BLaER1 treated with 17β-estradiol and CSF1 and Interleukin-3, amounts not matched to agents 10 nM and 100 nM (cell line): ENCODE results near the gene PNN.
"Not testable (repeated sequence)": the region's sequence is repeated elsewhere in the genome, so short reads cannot be mapped to it uniquely, and the experiment has no call there.

Source experiments
- H3K27ac ChIP-seq, 11 experiments: shearing (Covaris generic); formaldehyde crosslinking; 2 replicates each; pipeline ENCODE4 v1.8.1; 2022
- H3K27me3 ChIP-seq, 11 experiments: shearing (Covaris generic); formaldehyde crosslinking; 2 replicates each; pipeline ENCODE4 v1.8.1; 2022
- H3K36me3 ChIP-seq, 11 experiments: shearing (Covaris generic); formaldehyde crosslinking; 2 replicates each; pipeline ENCODE4 v1.8.1; 2022
- H3K4me1 ChIP-seq, 10 experiments: shearing (Covaris generic); formaldehyde crosslinking; 2 replicates each; pipeline ENCODE4 v1.8.1; 2022
- H3K4me2 ChIP-seq, 11 experiments: shearing (Covaris generic); formaldehyde crosslinking; 2 replicates each; pipeline ENCODE4 v1.8.1; 2022
- H3K4me3 ChIP-seq, 10 experiments: shearing (Covaris generic); formaldehyde crosslinking; 2 replicates each; pipeline ENCODE4 v1.8.1; 2022
- H3K9ac ChIP-seq, 11 experiments: shearing (Covaris generic); formaldehyde crosslinking; 2 replicates each; pipeline ENCODE4 v1.8.1; 2022
- H3K9me3 ChIP-seq, 11 experiments: shearing (Covaris generic); formaldehyde crosslinking; replicated peaks in 1 of 11; 2 replicates each; pipeline ENCODE4 v1.8.1; 2022
- H4K20me1 ChIP-seq, 11 experiments: shearing (Covaris generic); formaldehyde crosslinking; 2 replicates each; pipeline ENCODE4 v1.8.1; 2022
- Cebpa-rat ChIP-seq, 11 experiments: shearing (Covaris generic); IDR thresholded peaks; 2 replicates each; pipeline ENCODE4 v1.8.1; 2022

Gene PNN

GRCh38 chr14:39176263-39177167 is 1.5 kb downstream of the PNN start:
- Histone ChIP-seq H3K4me3 (peak overlapping the region; percentile 75 to 100 (median 90)), H3K9me3 (no peaks in the 10 kb centered on the region), H3K27ac (peak overlapping the region; percentile 78 to 99 (median 98); a peak in 21 of 22 replicates), H3K4me2 (peak overlapping the region; percentile 64 to 90 (median 83)), H3K9ac (peak overlapping the region; percentile 93 to 100 (median 98)), H3K4me1 (peaks cover 28 to 64% (median 55%) of the 10 kb centered on the region in 10 experiments), H4K20me1 (peaks cover 19 to 63% (median 59%) of the 10 kb centered on the region in 11 experiments; a peak in 21 of 22 replicates), H3K27me3 (no peaks in the 10 kb centered on the region), H3K36me3 (peaks cover 53 to 60% (median 55%) of the 10 kb centered on the region in 11 experiments)
- no peak for TF ChIP-seq Cebpa-rat (IDR thresholded peaks at IDR 0.05)

DNA sequence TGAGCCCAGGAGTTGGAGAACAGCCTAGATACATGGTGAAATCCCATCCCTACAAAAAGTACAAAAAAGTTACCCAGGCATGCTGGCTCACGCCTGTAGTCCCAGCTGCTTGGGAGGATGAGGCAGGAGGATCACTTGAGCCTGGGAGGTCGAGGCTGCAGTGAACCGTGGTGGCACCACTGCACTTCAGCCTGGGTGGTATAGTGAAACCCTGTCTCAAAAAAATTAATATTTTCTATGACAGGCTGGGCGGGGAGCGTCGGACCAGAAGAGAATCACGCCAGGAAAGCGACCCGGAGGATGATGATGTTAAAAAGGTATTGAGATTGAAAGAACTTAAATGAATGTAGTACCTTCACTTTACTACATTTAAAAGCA is 2.1 kb downstream of the PNN start:
- H3K9ac ChIP-seq: peak overlapping the region; percentile 93 to 100 (median 98); a peak in 14 of 22 replicates
- H3K4me1 ChIP-seq: peaks cover 28 to 66% (median 55%) of the 10 kb centered on the region in 10 experiments
- H3K4me3 ChIP-seq: peak overlapping the region in 9 of 10 experiments; percentile 75 to 100 (median 92); a peak in 14 of 20 replicates
- H4K20me1 ChIP-seq: peaks cover 19 to 70% (median 66%) of the 10 kb centered on the region in 11 experiments; a peak in 21 of 22 replicates
- H3K27ac ChIP-seq: no peak overlapping the region
- H3K36me3 ChIP-seq: peaks cover 57 to 66% (median 62%) of the 10 kb centered on the region in 11 experiments
- peak overlapping the region; percentile 64 to 90 (median 83) for H3K4me2 ChIP-seq
- H3K27me3 ChIP-seq: no peaks in the 10 kb centered on the region
- H3K9me3 ChIP-seq: no peaks in the 10 kb centered on the region
- TF ChIP-seq Cebpa-rat (IDR thresholded peaks at IDR 0.05): no peak

DNA sequence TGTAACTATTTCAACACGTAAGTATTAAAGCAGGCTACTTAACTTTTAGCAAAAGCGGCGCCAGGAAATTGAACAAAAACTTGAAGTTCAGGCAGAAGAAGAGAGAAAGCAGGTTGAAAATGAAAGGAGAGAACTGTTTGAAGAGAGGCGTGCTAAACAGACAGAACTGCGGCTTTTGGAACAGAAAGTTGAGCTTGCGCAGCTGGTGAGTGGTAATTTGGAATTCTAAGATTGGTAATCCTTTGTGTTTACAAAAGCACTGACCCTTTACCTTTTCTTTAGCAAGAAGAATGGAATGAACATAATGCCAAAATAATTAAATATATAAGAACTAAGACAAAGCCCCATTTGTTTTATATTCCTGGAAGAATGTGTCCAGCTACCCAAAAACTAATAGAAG is 4.0 kb downstream of the PNN start:
- H3K4me1 ChIP-seq: peaks cover 21 to 72% (median 53%) of the 10 kb centered on the region in 10 experiments
- H3K4me2 ChIP-seq: peak overlapping the region in 4 of 11 experiments; percentile 19 to 47 (median 37); a peak in 6 of 22 replicates
- H3K36me3 ChIP-seq: peaks cover 69 to 85% (median 80%) of the 10 kb centered on the region in 11 experiments
- H3K9me3 ChIP-seq: no peaks in the 10 kb centered on the region
- H3K27me3 ChIP-seq: no peaks in the 10 kb centered on the region
- no peak overlapping the region for H3K4me3 ChIP-seq
- TF ChIP-seq Cebpa-rat (IDR thresholded peaks at IDR 0.05): no peak
- no peak overlapping the region for H3K27ac ChIP-seq
- no peak overlapping the region; a peak in 1 of 22 replicates for H3K9ac ChIP-seq
- H4K20me1 ChIP-seq: peaks cover 34 to 88% (median 83%) of the 10 kb centered on the region in 11 experiments; a peak in 21 of 22 replicates

DNA sequence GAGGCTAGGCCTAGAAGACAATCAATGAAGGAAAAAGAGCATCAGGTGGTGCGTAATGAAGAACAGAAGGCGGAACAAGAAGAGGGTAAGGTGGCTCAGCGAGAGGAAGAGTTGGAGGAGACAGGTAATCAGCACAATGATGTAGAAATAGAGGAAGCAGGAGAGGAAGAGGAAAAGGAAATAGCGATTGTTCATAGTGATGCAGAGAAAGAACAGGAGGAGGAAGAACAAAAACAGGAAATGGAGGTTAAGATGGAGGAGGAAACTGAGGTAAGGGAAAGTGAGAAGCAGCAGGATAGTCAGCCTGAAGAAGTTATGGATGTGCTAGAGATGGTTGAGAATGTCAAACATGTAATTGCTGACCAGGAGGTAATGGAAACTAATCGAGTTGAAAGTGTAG is 5.5 kb downstream of the PNN start:
- Histone ChIP-seq H3K27me3 (no peaks in the 10 kb centered on the region), H3K4me1 (peaks cover 16 to 66% (median 48%) of the 10 kb centered on the region in 10 experiments), H4K20me1 (peaks cover 34 to 97% (median 87%) of the 10 kb centered on the region in 11 experiments; a peak in 21 of 22 replicates), H3K4me3 (no peak overlapping the region), H3K4me2 (peak overlapping the region in 8 of 11 experiments; percentile 11 to 39 (median 26); a peak in 11 of 22 replicates), H3K9ac (no peak overlapping the region), H3K36me3 (peaks cover 84 to 100% (median 93%) of the 10 kb centered on the region in 11 experiments), H3K9me3 (no peaks in the 10 kb centered on the region), H3K27ac (peak overlapping the region in 2 of 11 experiments; percentile 13 to 14; a peak in 1 of 22 replicates)
- TF ChIP-seq Cebpa-rat (IDR thresholded peaks at IDR 0.05): no peak

DNA sequence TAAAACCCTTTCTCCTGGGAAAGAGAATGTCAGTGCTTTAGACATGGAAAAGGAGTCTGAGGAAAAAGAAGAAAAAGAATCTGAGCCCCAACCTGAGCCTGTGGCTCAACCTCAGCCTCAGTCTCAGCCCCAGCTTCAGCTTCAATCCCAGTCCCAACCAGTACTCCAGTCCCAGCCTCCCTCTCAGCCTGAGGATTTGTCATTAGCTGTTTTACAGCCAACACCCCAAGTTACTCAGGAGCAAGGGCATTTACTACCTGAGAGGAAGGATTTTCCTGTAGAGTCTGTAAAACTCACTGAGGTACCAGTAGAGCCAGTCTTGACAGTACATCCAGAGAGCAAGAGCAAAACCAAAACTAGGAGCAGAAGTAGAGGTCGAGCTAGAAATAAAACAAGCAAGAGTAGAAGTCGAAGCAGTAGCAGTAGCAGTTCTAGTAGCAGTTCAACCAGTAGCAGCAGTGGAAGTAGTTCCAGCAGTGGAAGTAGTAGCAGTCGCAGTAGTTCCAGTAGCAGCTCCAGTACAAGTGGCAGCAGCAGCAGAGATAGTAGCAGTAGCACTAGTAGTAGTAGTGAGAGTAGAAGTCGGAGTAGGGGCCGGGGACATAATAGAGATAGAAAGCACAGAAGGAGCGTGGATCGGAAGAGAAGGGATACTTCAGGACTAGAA is 6.1 kb downstream of the PNN start:
- TF ChIP-seq Cebpa-rat (IDR thresholded peaks at IDR 0.05): no peak
- Histone ChIP-seq H3K9me3 (no peaks in the 10 kb centered on the region), H3K27ac (peak overlapping the region in 4 of 11 experiments; percentile 2 to 14 (median 11); a peak in 2 of 22 replicates), H3K4me3 (no peak overlapping the region), H3K4me2 (peak overlapping the region in 7 of 11 experiments; percentile 11 to 39 (median 19); a peak in 7 of 22 replicates), H3K9ac (peak overlapping the region in 2 of 11 experiments; percentile 12 to 25; a peak in 1 of 22 replicates), H3K4me1 (peaks cover 16 to 66% (median 48%) of the 10 kb centered on the region in 10 experiments), H3K27me3 (no peaks in the 10 kb centered on the region), H4K20me1 (peaks cover 30 to 92% (median 87%) of the 10 kb centered on the region in 11 experiments; a peak in 21 of 22 replicates), H3K36me3 (peaks cover 89 to 100% (median 95%) of the 10 kb centered on the region in 11 experiments)

DNA sequence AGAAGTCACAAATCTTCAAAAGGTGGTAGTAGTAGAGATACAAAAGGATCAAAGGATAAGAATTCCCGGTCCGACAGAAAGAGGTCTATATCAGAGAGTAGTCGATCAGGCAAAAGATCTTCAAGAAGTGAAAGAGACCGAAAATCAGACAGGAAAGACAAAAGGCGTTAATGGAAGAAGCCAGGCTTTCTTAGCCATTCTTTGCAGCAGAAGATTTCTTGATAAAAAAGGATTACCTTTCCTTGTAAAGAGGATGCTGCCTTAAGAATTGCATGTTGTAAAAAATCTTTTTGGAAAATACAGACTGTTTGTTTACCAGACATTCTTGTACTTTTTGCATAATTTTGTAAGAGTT is 6.6 kb downstream of the PNN start:
- peak overlapping the region in 2 of 11 experiments; percentile 16 to 31; a peak in 2 of 22 replicates for H3K4me2 ChIP-seq
- peaks cover 11 to 62% (median 43%) of the 10 kb centered on the region in 10 experiments for H3K4me1 ChIP-seq
- H4K20me1 ChIP-seq: peaks cover 25 to 90% (median 82%) of the 10 kb centered on the region in 11 experiments; a peak in 21 of 22 replicates
- no peak for TF ChIP-seq Cebpa-rat (IDR thresholded peaks at IDR 0.05)
- no peak overlapping the region for H3K4me3 ChIP-seq
- no peak overlapping the region for H3K27ac ChIP-seq
- no peaks in the 10 kb centered on the region for H3K9me3 ChIP-seq
- H3K27me3 ChIP-seq: no peaks in the 10 kb centered on the region
- H3K9ac ChIP-seq: peak overlapping the region in 2 of 11 experiments; percentile 12 to 25; a peak in 1 of 22 replicates
- H3K36me3 ChIP-seq: peaks cover 84 to 100% (median 90%) of the 10 kb centered on the region in 11 experiments

- TF ChIP-seq Cebpa-rat (IDR thresholded peaks at IDR 0.05): no peak
- H3K9me3 ChIP-seq: no peaks in the 10 kb centered on the region
- peaks cover 0 to 49% (median 32%) of the 10 kb centered on the region in 10 experiments; a peak in 16 of 20 replicates for H3K4me1 ChIP-seq
- H3K4me2 ChIP-seq: peak overlapping the region in 3 of 11 experiments; percentile 13 to 56 (median 47); a peak in 5 of 22 replicates
- H3K27ac ChIP-seq: peak overlapping the region in 2 of 11 experiments; percentile 21 to 31; a peak in 1 of 22 replicates
- H4K20me1 ChIP-seq: peaks cover 16 to 85% (median 72%) of the 10 kb centered on the region in 11 experiments; a peak in 21 of 22 replicates
- H3K27me3 ChIP-seq: no peaks in the 10 kb centered on the region
- peaks cover 70 to 95% (median 79%) of the 10 kb centered on the region in 11 experiments for H3K36me3 ChIP-seq
- H3K4me3 ChIP-seq: no peak overlapping the region
- no peak overlapping the region; a peak in 1 of 22 replicates for H3K9ac ChIP-seq
Observed at GRCh38 chr14:39182770-39183684, 8.0 kb downstream of the PNN start.

DNA sequence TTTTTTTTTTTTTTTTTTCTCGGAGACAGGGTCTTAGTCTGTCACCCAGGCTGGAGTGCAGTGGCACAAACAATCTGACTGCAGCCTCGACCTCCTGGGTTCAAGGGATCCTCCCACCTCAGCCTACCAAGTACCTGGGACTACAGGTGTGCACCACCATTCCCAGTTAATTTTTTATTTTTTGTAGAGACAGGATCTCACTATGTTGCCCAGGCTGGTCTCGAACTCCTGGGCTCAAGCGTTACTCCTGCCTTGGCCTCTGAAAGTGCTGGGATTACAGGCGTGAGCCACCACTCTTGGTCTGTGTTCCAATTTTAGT is 8.6 kb downstream of the PNN start:
- H3K9me3 ChIP-seq, H3K27me3 ChIP-seq, H3K4me3 ChIP-seq, H3K4me2 ChIP-seq, H3K9ac ChIP-seq, H3K27ac ChIP-seq: not testable (repeated sequence)
- Histone ChIP-seq H3K36me3 (peaks cover 64 to 90% (median 72%) of the 10 kb centered on the region in 11 experiments), H3K4me1 (peaks cover 0 to 43% (median 26%) of the 10 kb centered on the region in 10 experiments; a peak in 16 of 20 replicates), H4K20me1 (peaks cover 16 to 79% (median 66%) of the 10 kb centered on the region in 11 experiments; a peak in 21 of 22 replicates)
